ENCODE measurements around the gene RAB11B. TPM values are rescaled to one million over a fixed set of nuclear protein-coding genes. Genes with fewer than 3 reads are reported as not detected.

The RAB11B gene
- total and polyA plus RNA-seq, 2 of the 13 experiments (the other 11 are each of a cell fraction or from before 2014, with no cell fraction given): 6.0 to 28.4 TPM

DNA sequence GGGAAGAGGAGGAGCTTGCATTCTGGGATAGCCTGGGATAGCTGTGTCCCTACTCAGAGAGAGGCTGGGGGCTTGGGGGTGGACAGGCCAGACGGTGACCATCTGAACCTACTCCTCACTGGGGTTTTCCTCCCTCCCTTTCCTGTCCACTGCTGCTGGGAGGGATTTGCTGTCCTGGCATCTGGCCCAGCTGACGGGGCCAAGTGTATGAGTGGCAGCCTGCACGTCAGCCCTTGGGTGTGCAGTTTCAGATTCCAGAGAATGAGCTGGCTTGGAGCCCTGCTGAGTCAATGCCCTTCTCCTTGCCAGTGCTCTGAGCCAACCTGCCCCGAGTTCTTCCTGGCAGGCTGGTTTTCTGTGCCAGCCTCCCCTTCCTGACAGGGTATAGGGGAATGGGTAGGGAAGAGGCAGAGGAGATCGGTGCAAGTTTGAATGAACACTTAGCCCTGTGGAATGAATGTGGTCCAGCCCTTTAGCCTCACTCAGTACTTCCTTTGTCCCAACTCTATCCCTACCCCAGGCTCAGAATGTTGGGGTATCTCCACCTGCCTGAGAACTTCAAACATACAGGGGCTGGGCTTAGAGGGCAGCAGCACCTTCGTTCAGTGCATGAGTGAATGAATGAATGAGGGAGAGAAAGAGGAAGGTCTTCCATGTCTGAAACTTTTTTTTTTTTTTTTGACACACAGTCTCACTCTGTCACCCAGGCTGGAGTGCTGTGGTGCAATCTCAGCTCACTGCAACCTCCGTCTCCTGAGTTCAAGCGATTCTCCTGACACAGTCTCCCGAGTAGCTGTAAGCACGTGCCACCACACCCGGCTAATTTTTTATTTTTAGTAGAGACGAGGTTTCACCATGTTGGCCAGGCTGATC, 28.0 kb upstream of the RAB11B start (continued):
- TF ChIP-seq, protein P1, sequence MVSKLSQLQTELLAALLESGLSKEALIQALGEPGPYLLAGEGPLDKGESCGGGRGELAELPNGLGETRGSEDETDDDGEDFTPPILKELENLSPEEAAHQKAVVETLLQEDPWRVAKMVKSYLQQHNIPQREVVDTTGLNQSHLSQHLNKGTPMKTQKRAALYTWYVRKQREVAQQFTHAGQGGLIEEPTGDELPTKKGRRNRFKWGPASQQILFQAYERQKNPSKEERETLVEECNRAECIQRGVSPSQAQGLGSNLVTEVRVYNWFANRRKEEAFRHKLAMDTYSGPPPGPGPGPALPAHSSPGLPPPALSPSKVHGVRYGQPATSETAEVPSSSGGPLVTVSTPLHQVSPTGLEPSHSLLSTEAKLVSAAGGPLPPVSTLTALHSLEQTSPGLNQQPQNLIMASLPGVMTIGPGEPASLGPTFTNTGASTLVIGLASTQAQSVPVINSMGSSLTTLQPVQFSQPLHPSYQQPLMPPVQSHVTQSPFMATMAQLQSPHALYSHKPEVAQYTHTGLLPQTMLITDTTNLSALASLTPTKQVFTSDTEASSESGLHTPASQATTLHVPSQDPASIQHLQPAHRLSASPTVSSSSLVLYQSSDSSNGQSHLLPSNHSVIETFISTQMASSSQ (IDR thresholded peaks at IDR 0.05; ENCODE audit: low read depth): no peak
- TF ChIP-seq, protein P1 (CRISPR knock-in tag; IDR thresholded peaks at IDR 0.05; ENCODE audit: borderline replicate concordance): no peak
- TF ChIP-seq SOX6 (IDR thresholded peaks at IDR 0.05) (no peak), SOX6 (CRISPR knock-in tag; IDR thresholded peaks at IDR 0.05) (peak; percentile 49), FOXK1 (CRISPR knock-in tag; IDR thresholded peaks at IDR 0.05; ENCODE audit: borderline replicate concordance, low read depth) (no peak), TGIF2 (CRISPR knock-in tag; IDR thresholded peaks at IDR 0.05) (peak; percentile 50; the same call in 1 of the 2 replicates), ZFY (CRISPR knock-in tag; IDR thresholded peaks at IDR 0.05) (no peak), ZNF160 (CRISPR knock-in tag; IDR thresholded peaks at IDR 0.05) (no peak), GLI4 (CRISPR knock-in tag; IDR thresholded peaks at IDR 0.05; ENCODE audit: borderline replicate concordance) (no peak), MATR3 (CRISPR knock-in tag; IDR thresholded peaks at IDR 0.05) (no peak), POLR2AphosphoS5 (IDR thresholded peaks at IDR 0.05; ENCODE audit: low read depth, low read length) (peak; percentile 54; the same call in 1 of the 2 replicates), ZNF761 (CRISPR knock-in tag; conservative IDR thresholded peaks at IDR 0.05) (no peak), SALL2 (CRISPR knock-in tag; IDR thresholded peaks at IDR 0.05) (no peak), ZNF33B (CRISPR knock-in tag; IDR thresholded peaks at IDR 0.05) (peak; percentile 52; the same call in 1 of the 2 replicates), CHD2 (IDR thresholded peaks at IDR 0.05; ENCODE audit: low read depth, low read length) (no peak), ZNF724P (CRISPR knock-in tag; IDR thresholded peaks at IDR 0.05; ENCODE audit: borderline replicate concordance) (no peak)
- TF ChIP-seq, protein P2, sequence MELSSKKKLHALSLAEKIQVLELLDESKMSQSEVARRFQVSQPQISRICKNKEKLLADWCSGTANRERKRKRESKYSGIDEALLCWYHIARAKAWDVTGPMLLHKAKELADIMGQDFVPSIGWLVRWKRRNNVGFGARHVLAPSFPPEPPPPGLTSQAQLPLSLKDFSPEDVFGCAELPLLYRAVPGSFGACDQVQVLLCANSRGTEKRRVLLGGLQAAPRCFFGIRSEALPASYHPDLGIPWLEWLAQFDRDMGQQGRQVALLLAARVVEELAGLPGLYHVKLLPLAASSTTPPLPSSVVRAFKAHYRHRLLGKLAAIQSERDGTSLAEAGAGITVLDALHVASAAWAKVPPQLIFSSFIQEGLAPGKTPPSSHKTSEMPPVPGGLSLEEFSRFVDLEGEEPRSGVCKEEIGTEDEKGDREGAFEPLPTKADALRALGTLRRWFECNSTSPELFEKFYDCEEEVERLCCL (CRISPR knock-in tag; IDR thresholded peaks at IDR 0.05; ENCODE audit: borderline replicate concordance): no peak
- TF ChIP-seq, protein P3, sequence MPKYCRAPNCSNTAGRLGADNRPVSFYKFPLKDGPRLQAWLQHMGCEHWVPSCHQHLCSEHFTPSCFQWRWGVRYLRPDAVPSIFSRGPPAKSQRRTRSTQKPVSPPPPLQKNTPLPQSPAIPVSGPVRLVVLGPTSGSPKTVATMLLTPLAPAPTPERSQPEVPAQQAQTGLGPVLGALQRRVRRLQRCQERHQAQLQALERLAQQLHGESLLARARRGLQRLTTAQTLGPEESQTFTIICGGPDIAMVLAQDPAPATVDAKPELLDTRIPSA (CRISPR knock-in tag; IDR thresholded peaks at IDR 0.05; ENCODE audit: borderline replicate concordance): no peak
- TF ChIP-seq, protein P4, sequence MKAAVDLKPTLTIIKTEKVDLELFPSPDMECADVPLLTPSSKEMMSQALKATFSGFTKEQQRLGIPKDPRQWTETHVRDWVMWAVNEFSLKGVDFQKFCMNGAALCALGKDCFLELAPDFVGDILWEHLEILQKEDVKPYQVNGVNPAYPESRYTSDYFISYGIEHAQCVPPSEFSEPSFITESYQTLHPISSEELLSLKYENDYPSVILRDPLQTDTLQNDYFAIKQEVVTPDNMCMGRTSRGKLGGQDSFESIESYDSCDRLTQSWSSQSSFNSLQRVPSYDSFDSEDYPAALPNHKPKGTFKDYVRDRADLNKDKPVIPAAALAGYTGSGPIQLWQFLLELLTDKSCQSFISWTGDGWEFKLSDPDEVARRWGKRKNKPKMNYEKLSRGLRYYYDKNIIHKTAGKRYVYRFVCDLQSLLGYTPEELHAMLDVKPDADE (CRISPR knock-in tag; IDR thresholded peaks at IDR 0.05): no peak
- TF ChIP-seq, protein P5, sequence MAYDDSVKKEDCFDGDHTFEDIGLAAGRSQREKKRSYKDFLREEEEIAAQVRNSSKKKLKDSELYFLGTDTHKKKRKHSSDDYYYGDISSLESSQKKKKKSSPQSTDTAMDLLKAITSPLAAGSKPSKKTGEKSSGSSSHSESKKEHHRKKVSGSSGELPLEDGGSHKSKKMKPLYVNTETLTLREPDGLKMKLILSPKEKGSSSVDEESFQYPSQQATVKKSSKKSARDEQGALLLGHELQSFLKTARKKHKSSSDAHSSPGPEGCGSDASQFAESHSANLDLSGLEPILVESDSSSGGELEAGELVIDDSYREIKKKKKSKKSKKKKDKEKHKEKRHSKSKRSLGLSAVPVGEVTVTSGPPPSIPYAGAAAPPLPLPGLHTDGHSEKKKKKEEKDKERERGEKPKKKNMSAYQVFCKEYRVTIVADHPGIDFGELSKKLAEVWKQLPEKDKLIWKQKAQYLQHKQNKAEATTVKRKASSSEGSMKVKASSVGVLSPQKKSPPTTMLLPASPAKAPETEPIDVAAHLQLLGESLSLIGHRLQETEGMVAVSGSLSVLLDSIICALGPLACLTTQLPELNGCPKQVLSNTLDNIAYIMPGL (CRISPR knock-in tag; IDR thresholded peaks at IDR 0.05; ENCODE audit: borderline replicate concordance in 1 of 2, low read depth in 1 of 2): peak in 1 of 2 experiments; percentile 38; a peak in 1 of 4 replicates
